22Rv1 (cell line): Measurements from ENCODE around the gene LPIN3.

Experiments
- H3K27ac ChIP-seq: fragments of 450-650 bp; 2 replicates; pipeline ENCODE4 v1.5.1; 2017
- ZFX ChIP-seq: fragments of 450-650 bp; IDR thresholded peaks from 2 replicates; pipeline ENCODE4 v1.6.1; 2017; ENCODE audit warnings: antibody characterized with exemption, borderline replicate concordance
- TF ChIP-seq, protein P1 (sequence below): fragments of 450-650 bp; IDR thresholded peaks from 2 replicates; pipeline ENCODE4 v1.5.1; 2017; ENCODE audit warnings: mild to moderate bottlenecking

LPIN3 gene

DNA sequence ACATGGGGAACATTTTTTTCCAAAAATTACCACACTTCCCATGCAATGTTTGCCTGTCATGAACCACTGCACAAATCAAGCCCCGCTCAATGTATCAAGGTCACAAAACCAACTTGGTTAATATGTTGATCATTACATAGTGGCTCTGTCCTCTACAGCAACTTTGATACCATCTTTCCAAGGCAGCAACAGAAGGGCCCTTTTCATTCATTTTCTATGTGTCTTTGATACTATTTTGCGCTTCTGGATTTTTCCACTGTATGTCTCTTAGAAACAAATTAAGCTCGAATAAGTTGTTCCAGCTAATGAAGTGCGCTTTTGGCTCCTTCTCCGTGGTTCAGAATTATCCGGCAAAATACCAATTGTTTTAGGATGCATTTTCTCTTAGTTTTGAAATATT, 24.6 kb upstream of the LPIN3 start:
- TF ChIP-seq, protein P1, sequence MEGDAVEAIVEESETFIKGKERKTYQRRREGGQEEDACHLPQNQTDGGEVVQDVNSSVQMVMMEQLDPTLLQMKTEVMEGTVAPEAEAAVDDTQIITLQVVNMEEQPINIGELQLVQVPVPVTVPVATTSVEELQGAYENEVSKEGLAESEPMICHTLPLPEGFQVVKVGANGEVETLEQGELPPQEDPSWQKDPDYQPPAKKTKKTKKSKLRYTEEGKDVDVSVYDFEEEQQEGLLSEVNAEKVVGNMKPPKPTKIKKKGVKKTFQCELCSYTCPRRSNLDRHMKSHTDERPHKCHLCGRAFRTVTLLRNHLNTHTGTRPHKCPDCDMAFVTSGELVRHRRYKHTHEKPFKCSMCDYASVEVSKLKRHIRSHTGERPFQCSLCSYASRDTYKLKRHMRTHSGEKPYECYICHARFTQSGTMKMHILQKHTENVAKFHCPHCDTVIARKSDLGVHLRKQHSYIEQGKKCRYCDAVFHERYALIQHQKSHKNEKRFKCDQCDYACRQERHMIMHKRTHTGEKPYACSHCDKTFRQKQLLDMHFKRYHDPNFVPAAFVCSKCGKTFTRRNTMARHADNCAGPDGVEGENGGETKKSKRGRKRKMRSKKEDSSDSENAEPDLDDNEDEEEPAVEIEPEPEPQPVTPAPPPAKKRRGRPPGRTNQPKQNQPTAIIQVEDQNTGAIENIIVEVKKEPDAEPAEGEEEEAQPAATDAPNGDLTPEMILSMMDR = no peak
- no peak for TF ChIP-seq ZFX
- no peak overlapping the region for H3K27ac ChIP-seq

DNA sequence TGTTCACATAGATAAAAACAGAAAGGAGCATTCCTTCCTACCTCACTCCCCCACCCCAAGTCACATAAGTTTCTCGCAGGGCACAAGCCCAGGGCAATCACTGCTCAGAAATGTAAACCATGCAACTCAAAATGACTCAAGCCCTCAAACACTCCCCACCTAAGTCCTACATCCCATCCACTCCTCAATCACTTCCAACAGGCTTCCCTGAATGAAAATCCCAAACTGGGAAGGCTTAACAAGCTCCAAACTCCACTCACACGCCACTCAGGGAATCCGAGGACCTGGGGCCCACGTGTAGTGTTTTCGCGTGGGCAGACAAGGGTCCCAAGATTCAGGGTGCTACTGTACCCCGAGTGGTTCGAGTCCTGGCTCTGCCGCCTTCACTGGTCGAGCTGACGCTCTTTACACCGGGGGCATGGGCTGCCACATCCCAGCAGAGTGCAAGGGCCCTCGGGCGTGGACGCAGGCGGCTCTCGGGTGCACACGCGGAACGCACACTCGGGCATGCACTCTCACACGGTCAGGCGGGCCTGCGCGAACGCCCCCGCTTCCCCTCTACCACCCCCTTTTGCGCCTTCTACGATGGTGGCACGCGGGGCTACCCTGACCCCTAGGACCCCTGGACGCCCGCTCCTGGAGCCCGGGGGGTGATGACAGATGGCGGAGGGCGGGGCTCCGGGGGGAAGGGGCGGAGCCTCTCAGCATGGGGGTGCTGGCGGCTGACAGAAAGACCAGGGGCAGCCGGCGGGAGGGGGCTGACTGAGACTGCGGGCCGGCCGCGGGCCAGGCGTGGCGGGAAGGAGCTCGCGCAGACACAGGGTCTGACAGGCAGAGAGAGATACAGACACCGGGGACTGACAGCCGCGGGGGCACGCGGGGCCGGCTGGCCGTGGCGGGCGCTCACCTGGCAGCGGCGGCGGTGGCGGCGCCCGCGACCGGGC, 23.7 kb upstream of the LPIN3 start:
- TF ChIP-seq ZFX = no peak
- TF ChIP-seq, protein P1 = no peak
- H3K27ac ChIP-seq = peak overlapping the region; percentile 63

DNA sequence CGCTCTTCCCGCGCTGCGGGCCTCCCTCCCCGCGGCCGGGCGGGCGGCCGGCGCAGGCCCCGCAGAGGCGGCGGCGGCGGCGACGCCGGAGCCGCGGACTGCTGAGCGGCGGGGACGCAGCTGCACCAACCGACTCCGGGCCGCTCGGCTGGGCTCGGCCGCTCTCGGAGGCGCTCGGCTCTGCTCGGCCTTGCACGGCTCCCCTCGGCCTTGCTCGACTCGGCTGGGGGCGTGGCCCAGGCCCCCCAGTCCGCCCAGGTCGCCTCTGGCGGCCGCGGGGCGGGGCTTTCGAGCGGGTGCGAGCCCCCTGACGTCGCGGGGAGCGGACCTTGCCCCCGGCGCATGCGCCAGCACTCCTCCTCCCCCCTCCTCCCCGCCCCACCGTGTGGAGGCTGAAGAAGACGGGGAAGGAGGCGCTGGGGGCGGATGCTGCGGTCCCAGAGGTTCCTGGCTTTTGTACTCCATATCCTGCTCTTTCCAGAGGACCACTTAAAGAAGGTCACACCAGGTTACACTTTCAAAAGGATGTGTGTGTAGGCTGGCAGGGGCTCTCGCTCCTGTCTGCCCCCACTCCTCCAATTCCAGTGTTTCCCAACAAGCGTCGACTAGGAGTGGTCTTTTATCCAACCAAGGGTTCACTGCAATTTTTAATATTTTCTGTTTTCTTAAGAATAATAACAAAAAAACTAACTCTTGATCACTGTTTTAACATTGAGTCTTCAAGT, 22.9 kb upstream of the LPIN3 start, which contains the start of gene ZHX3:
Gene ZHX3 (minus strand): TSS at position 186 of the 725 bp plus-strand sequence. CDS start 112,815 bp downstream, outside the sequence.
- TF ChIP-seq ZFX = no peak
- TF ChIP-seq, protein P1 = no peak
- peak within 1 kb of the TSS; percentile 63 for H3K27ac ChIP-seq

DNA sequence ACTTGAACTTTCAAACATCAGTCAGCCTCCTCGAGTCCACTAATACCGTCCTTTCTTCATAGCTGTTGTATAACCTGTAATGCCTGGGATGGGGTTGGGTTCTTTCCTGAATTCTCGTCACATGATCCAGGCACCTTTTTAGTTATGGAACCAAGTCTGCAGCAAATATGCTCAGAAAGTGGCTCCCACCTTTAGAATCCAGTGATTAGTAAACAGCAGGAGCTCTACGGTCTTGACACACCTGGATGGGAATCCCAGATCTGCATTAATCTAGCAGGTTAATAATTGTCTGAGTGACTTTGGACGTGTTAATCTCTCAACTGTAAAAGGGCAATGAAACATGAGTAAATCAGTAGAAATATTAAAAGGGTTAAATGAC, 22.4 kb upstream of the LPIN3 start:
- H3K27ac ChIP-seq = peak overlapping the region; percentile 63
- TF ChIP-seq, protein P1 = no peak
- TF ChIP-seq ZFX = no peak

DNA sequence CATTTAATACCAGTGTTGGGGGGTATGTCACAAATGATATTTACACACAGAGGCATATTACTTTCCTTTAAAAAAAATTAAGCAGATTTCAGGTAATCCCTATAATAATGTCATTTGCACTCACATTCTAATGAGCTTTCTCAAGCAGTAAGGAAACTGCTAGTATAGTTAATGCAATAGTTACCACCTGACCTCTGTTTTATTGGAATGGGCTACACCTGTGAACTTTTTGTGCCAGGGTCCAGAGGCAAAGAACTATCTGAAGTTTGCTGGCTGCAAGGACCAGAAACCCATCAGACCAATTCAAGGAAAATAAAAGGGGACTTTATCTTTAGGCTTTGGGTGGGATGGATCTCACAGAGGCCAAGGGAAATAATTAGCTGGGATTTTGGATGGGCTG, 20.2 kb upstream of the LPIN3 start:
- H3K27ac ChIP-seq = no peak overlapping the region
- TF ChIP-seq, protein P1 = no peak
- no peak for TF ChIP-seq ZFX

DNA sequence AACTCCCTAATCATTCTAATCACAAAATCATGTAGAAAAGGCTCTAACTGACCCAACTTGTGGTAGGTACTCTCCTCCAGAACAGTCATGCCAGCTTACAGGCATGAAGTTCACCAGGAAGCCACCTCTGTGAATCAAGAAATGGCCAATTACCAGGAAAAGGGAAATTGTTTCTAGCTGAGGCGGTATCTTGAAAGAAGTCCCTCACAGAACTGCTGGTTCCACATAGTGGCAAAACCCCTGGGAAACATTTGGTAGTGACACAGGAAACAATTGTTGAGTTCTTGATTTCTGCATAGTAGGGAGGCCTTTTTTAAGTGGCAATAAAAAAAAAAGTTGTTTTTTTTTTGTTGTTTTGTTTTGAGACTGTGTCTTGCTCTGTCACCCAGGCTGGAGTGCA, 19.6 kb upstream of the LPIN3 start:
- TF ChIP-seq ZFX = no peak
- TF ChIP-seq, protein P1 = no peak

More for the DNA sequence above, 19.6 kb upstream of the LPIN3 start:
- no peak overlapping the region for H3K27ac ChIP-seq
